SK-N-DZ (cell line): Measurements from ENCODE around the gene HHATL. TPM values are rescaled to one million over a fixed set of nuclear protein-coding genes. Genes with fewer than 3 reads are reported as not detected.

Experiments used
- DNase-seq: peaks from one replicate; pipeline ENCODE4 v3.0.0-alpha.2; 2015; ENCODE audit warnings: low spot score
- polyA plus RNA-seq, 2 experiments: library from polyadenylated mRNA; depleted of rRNA; stranded (reverse); fragments of >200 nt; gene quantifications; 2 replicates each; pipeline ENCODE4 v1.2.3, GENCODE V29; 2014

The HHATL gene
- polyA plus RNA-seq (2014; cell fraction: cytosol; rRNA removed), result 0.19 TPM in 1 of 2 replicates, not detected in the other
- 1.1 TPM in 1 of 2 replicates, not detected in the other for polyA plus RNA-seq (2014; cell fraction: nucleus; rRNA removed)

GRCh38 chr3:42702066-42702951, at the start of gene HHATL:
TSS of gene HHATL (minus strand) at chr3:42702798. CDS start at chr3:42700826, 1,972 bp downstream.
- DNase-seq, result no peak

- DNase-seq, result no peak
Measured at GRCh38 chr3:42751609-42752008, 49.0 kb upstream of the HHATL start.

GRCh38 chr3:42750834-42751233, 48.2 kb upstream of the HHATL start:
- no peak for DNase-seq

- peak; percentile 6 for DNase-seq
Measured at GRCh38 chr3:42749753-42750231, 47.2 kb upstream of the HHATL start.

- DNase-seq, result no peak
Measured at GRCh38 chr3:42749025-42749752, 46.6 kb upstream of the HHATL start.

GRCh38 chr3:42747581-42747980, 45.0 kb upstream of the HHATL start:
- no peak for DNase-seq

- DNase-seq, result no peak
Measured at GRCh38 chr3:42746455-42747450, 44.2 kb upstream of the HHATL start.

GRCh38 chr3:42745776-42746454, 43.3 kb upstream of the HHATL start:
- DNase-seq, result no peak

- no peak for DNase-seq
Measured at GRCh38 chr3:42745291-42745745, 42.7 kb upstream of the HHATL start.

GRCh38 chr3:42743204-42743995, 40.8 kb upstream of the HHATL start:
- DNase-seq, result no peak

- DNase-seq, result no peak
Measured at GRCh38 chr3:42742688-42743087, 40.1 kb upstream of the HHATL start.

- no peak for DNase-seq
Measured at GRCh38 chr3:42742259-42742658, 39.7 kb upstream of the HHATL start.

- DNase-seq, result no peak
Measured at GRCh38 chr3:42741796-42742195, 39.2 kb upstream of the HHATL start.

- DNase-seq, result no peak
Measured at GRCh38 chr3:42739401-42740158, 37.0 kb upstream of the HHATL start.

GRCh38 chr3:42736531-42736930, 33.9 kb upstream of the HHATL start:
- DNase-seq, result no peak

GRCh38 chr3:42736081-42736480, 33.5 kb upstream of the HHATL start:
- no peak for DNase-seq

GRCh38 chr3:42735615-42736014, 33.0 kb upstream of the HHATL start:
- no peak for DNase-seq

GRCh38 chr3:42735019-42735418, 32.4 kb upstream of the HHATL start:
- peak; percentile 17 for DNase-seq
